Neural progenitor cell (in vitro differentiated cells): ENCODE results near the gene VTCN1. TPM values are rescaled to one million over a fixed set of nuclear protein-coding genes. Genes with fewer than 3 reads are reported as not detected.

Experiments
- DNase-seq: peaks from one replicate; pipeline ENCODE4 v3.0.0-alpha.2; 2016; ENCODE audit warnings: low spot score
- H2AFZ ChIP-seq: fragments of 200-600 bp; sonication (generic); replicated peaks from 2 replicates; pipeline ENCODE4 v1.6.1; 2016; ENCODE audit warnings: antibody characterized with exemption
- H3F3A ChIP-seq: fragments of 200-600 bp; sonication (generic); 2 replicates; pipeline ENCODE4 v1.6.1; 2016; ENCODE audit warnings: antibody characterized with exemption, low read depth
- H3K27ac ChIP-seq: fragments of 200-600 bp; sonication (generic); 2 replicates; pipeline ENCODE4 v1.5.1; 2016; ENCODE audit warnings: mild to moderate bottlenecking
- H3K27me3 ChIP-seq: fragments of 200-600 bp; sonication (generic); 2 replicates; pipeline ENCODE4 v1.6.1; 2016; ENCODE audit warnings: mild to moderate bottlenecking, moderate library complexity
- H3K36me3 ChIP-seq: fragments of 200-600 bp; sonication (generic); 2 replicates; pipeline ENCODE4 v1.5.1; 2016
- H3K4me1 ChIP-seq: fragments of 200-600 bp; sonication (generic); 2 replicates; pipeline ENCODE4 v1.6.1; 2016; ENCODE audit warnings: mixed run types
- H3K4me2 ChIP-seq: fragments of 200-600 bp; sonication (generic); 2 replicates; pipeline ENCODE4 v1.6.1; 2016
- H3K4me3 ChIP-seq: fragments of 200-600 bp; sonication (generic); 2 replicates; pipeline ENCODE4 v1.5.1; 2016
- H3K79me2 ChIP-seq: fragments of 200-600 bp; sonication (generic); 2 replicates; pipeline ENCODE4 v1.6.1; 2016; ENCODE audit warnings: low read depth
- H3K9ac ChIP-seq: fragments of 200-600 bp; sonication (generic); 2 replicates; pipeline ENCODE4 v1.6.1; 2016
- H3K9me3 ChIP-seq: fragments of 200-600 bp; sonication (generic); 2 replicates; pipeline ENCODE4 v1.5.1; 2016; ENCODE audit warnings: low read depth
- H4K20me1 ChIP-seq: fragments of 200-600 bp; sonication (generic); 2 replicates; pipeline ENCODE4 v1.6.1; 2016; ENCODE audit warnings: low read depth
- H3K27ac Mint-ChIP-seq: 3 replicates; pipeline ENCODE4 v1.8.0; 2021; ENCODE audit warnings: mixed read lengths
- H3K27me3 Mint-ChIP-seq: 2 replicates; pipeline ENCODE4 v1.8.0; 2022; ENCODE audit warnings: low read depth, mild to moderate bottlenecking, inconsistent platforms, moderate library complexity, mixed read lengths; ENCODE audit not compliant: insufficient read depth
- H3K36me3 Mint-ChIP-seq: 3 replicates; pipeline ENCODE4 v1.8.0; 2021; ENCODE audit warnings: mixed read lengths
- H3K4me1 Mint-ChIP-seq: 3 replicates; pipeline ENCODE4 v1.8.0; 2021; ENCODE audit warnings: mixed read lengths
- H3K4me3 Mint-ChIP-seq: 3 replicates; pipeline ENCODE4 v1.8.0; 2021; ENCODE audit warnings: mild to moderate bottlenecking, moderate library complexity, mixed read lengths
- H3K9me3 Mint-ChIP-seq: 3 replicates; pipeline ENCODE4 v1.8.0; 2020; ENCODE audit warnings: mixed read lengths
- CTCF ChIP-seq: fragments of 200-600 bp; sonication (generic); IDR thresholded peaks from 2 replicates; pipeline ENCODE4 v1.5.1; 2017; ENCODE audit warnings: antibody characterized with exemption, mild to moderate bottlenecking
- EZH2 ChIP-seq: fragments of 200-600 bp; sonication (generic); IDR thresholded peaks from 2 replicates; pipeline ENCODE4 v1.6.1; 2017; ENCODE audit warnings: antibody characterized with exemption, mild to moderate bottlenecking, moderate library complexity
- EZH2phosphoT487 ChIP-seq: fragments of 200-600 bp; sonication (generic); IDR thresholded peaks from 2 replicates; pipeline ENCODE4 v1.6.1; 2017; ENCODE audit warnings: antibody characterized with exemption
- total RNA-seq: library from RNA; depleted of rRNA; stranded (reverse); fragments of >200 nt; gene quantifications from 2 replicates; pipeline ENCODE4 v1.2.3, GENCODE V29; 2015; ENCODE audit warnings: low replicate concordance

Gene VTCN1
- total RNA-seq, 1 donor from 2014 or later, result 0.11 TPM

GRCh38 chr1:117124661-117125060 is 86.1 kb downstream of the VTCN1 start:
- Histone ChIP-seq H4K20me1 (no peaks in the 10 kb centered on the region), H3K27ac (no peak overlapping the region), H3K9me3 (no peaks in the 10 kb centered on the region), H3K27me3 (no peaks in the 10 kb centered on the region), H3K9ac (no peak overlapping the region), H3K4me3 (no peak overlapping the region), H3K36me3 (no peaks in the 10 kb centered on the region), H3K79me2 (peaks cover 14% of the 10 kb centered on the region), H3K4me2 (no peak overlapping the region), H2AFZ (no peak overlapping the region), H3F3A (peaks cover 3% of the 10 kb centered on the region), H3K4me1 (peaks cover 19% of the 10 kb centered on the region)
- no peaks in the 10 kb centered on the region for H3K9me3 Mint-ChIP-seq
- TF ChIP-seq CTCF (no peak), EZH2phosphoT487 (no peak), EZH2 (no peak)
- H3K4me1 Mint-ChIP-seq, result peaks cover 27% of the 10 kb centered on the region
- DNase-seq, result no peak
- H3K4me3 Mint-ChIP-seq, result no peak overlapping the region
- H3K27me3 Mint-ChIP-seq, result no peaks in the 10 kb centered on the region
- H3K36me3 Mint-ChIP-seq, result no peaks in the 10 kb centered on the region
- no peak overlapping the region for H3K27ac Mint-ChIP-seq

- Histone ChIP-seq H3K27ac (no peak overlapping the region), H3K4me2 (no peak overlapping the region), H3K4me1 (peaks cover 15% of the 10 kb centered on the region), H3K27me3 (no peaks in the 10 kb centered on the region), H3K9me3 (no peaks in the 10 kb centered on the region), H3K79me2 (peaks cover 16% of the 10 kb centered on the region), H2AFZ (no peak overlapping the region), H3K4me3 (no peak overlapping the region), H3F3A (peaks cover 1% of the 10 kb centered on the region), H4K20me1 (no peaks in the 10 kb centered on the region), H3K9ac (no peak overlapping the region), H3K36me3 (no peaks in the 10 kb centered on the region)
- no peak for TF ChIP-seq CTCF
- no peak for TF ChIP-seq EZH2phosphoT487
- TF ChIP-seq EZH2, result no peak
- Mint-ChIP-seq H3K4me3 (peak overlapping the region; percentile 44), H3K27me3 (no peaks in the 10 kb centered on the region), H3K9me3 (no peaks in the 10 kb centered on the region), H3K36me3 (peaks cover 3% of the 10 kb centered on the region), H3K27ac (no peak overlapping the region), H3K4me1 (peaks cover 21% of the 10 kb centered on the region)
- DNase-seq, result no peak
Observed at GRCh38 chr1:117123274-117123673, 87.5 kb downstream of the VTCN1 start.

- Histone ChIP-seq H3K36me3 (no peaks in the 10 kb centered on the region), H3F3A (no peaks in the 10 kb centered on the region), H3K79me2 (peaks cover 16% of the 10 kb centered on the region), H4K20me1 (no peaks in the 10 kb centered on the region), H3K9me3 (no peaks in the 10 kb centered on the region), H3K4me3 (peak overlapping the region; percentile 56), H3K9ac (no peak overlapping the region), H3K4me1 (peaks cover 15% of the 10 kb centered on the region), H3K27ac (no peak overlapping the region), H3K27me3 (no peaks in the 10 kb centered on the region), H2AFZ (peak overlapping the region; percentile 83), H3K4me2 (peak overlapping the region; percentile 85)
- Mint-ChIP-seq H3K27ac (peak overlapping the region; percentile 62), H3K4me1 (peaks cover 21% of the 10 kb centered on the region), H3K36me3 (peaks cover 11% of the 10 kb centered on the region), H3K27me3 (no peaks in the 10 kb centered on the region), H3K9me3 (no peaks in the 10 kb centered on the region), H3K4me3 (peak overlapping the region; percentile 91)
- TF ChIP-seq CTCF (no peak), EZH2phosphoT487 (no peak), EZH2 (no peak)
- peak; percentile 63 for DNase-seq
Observed at GRCh38 chr1:117122330-117123025, 88.2 kb downstream of the VTCN1 start.
